Hematopoietic multipotent progenitor cell (in vitro differentiated cells): Measurements from ENCODE around the gene CNNM2. TPM values are rescaled to one million over a fixed set of nuclear protein-coding genes. Genes with fewer than 3 reads are reported as not detected.
"Not testable (repeated sequence)": the region's sequence is repeated elsewhere in the genome, so short reads cannot be mapped to it uniquely, and the experiment has no call there.

Experiments
- DNase-seq, 3 donors: peaks; one replicate each; pipeline ENCODE4 v3.0.0-alpha.2; 2011 to 2015; ENCODE audit warnings: low read depth in 2 of 3, low spot score in 2 of 3
- total RNA-seq: library from RNA; depleted of rRNA; stranded (reverse); fragments of >200 nt; gene quantifications from one replicate; pipeline ENCODE4 v1.2.3, GENCODE V29; 2012

Gene CNNM2
- total RNA-seq, 1 donor = 21.8 TPM

DNA sequence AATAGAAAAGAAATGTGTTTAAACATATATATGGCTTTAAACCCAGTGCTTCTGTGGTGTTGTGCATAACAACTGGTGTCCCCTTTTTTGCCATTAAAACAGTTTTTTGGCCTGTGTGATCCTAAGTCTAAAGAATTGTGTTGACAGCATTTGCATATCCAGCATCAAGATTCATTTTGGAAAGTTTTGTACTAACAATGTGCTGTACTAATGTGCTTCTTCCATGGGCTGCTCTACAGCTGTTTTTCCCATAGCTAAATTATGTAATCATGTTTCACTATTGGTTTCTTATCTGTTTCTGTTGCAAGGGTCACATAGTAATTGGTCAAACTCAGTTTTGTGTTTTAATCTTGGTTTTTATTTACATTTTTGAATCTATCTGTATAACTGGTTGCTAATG lies 5.5 kb downstream of the CNNM2 start:
- DNase-seq = no peak

GRCh38 chr10:102926842-102927241 lies 8.7 kb downstream of the CNNM2 start:
- no peak for DNase-seq

DNA sequence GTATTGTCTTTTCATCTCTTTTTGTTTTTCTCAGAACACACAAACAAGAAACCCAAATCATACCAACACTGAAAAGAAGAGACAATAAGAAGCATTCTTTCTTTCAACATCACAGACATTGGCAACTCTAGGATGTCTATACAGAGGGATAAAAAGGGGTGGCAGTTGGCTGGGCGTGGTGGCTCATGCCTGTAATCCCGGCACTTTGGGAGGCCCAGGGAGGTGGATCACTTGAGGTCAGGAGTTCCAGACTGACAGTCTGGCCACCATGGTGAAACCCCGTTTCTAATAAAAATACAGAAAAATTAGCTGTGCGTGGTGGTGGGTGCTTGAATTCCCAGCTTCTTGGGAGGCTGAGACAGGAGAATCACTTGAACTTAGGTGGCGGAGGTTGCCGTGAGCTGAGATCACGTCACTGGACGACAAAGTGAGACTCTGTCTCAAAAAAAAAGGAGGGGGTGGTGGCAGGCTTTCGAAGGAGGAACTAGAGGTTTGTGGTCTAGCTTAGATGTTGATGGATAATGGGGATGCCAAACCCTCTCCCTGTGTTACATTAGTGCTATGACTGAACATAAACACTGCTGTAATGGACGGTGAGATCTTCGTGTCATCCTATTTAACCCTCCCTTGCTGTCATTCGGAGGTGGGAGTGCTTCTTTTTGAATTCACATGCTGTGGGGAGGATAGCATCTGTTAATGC lies 9.4 kb downstream of the CNNM2 start:
- peak in 2 of 3 donors; percentile 73 to 92 for DNase-seq

GRCh38 chr10:102928442-102928841 lies 10.3 kb downstream of the CNNM2 start:
- DNase-seq = not testable (repeated sequence)

GRCh38 chr10:102930720-102931119 lies 12.6 kb downstream of the CNNM2 start:
- no peak for DNase-seq

GRCh38 chr10:102931643-102932042 lies 13.5 kb downstream of the CNNM2 start:
- no peak for DNase-seq

GRCh38 chr10:102935505-102935904 lies 17.4 kb downstream of the CNNM2 start:
- DNase-seq = no peak

- no peak for DNase-seq
Measured at GRCh38 chr10:102935939-102936605, 18.0 kb downstream of the CNNM2 start.

DNA sequence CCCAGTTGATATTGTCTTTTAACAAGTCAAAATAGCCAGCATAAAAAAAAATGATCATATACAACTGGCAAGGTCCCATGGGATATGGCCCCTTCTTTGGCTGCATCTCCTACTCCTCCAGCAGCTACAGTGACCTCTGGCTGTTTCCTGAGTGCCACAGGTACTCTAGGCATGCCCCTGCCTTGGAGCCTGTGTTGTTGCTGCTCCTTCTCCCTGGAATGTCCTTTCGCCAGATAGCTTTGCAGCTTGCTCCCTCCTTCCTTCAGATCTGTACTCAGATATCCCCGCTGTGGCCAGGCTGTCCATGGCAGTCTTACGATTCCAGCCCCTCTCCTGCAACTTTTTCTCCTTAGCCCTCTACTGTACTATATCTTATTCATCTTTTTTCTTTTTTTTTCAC lies 23.3 kb downstream of the CNNM2 start:
- no peak for DNase-seq

GRCh38 chr10:102945449-102945848 lies 27.4 kb downstream of the CNNM2 start:
- DNase-seq = no peak

GRCh38 chr10:102945962-102946361 lies 27.9 kb downstream of the CNNM2 start:
- DNase-seq = no peak

- no peak for DNase-seq
Measured at GRCh38 chr10:102946992-102947391, 28.9 kb downstream of the CNNM2 start.

- DNase-seq = no peak
Measured at GRCh38 chr10:102948176-102948575, 30.1 kb downstream of the CNNM2 start.

- DNase-seq = no peak
Measured at GRCh38 chr10:102948786-102949185, 30.7 kb downstream of the CNNM2 start.

DNA sequence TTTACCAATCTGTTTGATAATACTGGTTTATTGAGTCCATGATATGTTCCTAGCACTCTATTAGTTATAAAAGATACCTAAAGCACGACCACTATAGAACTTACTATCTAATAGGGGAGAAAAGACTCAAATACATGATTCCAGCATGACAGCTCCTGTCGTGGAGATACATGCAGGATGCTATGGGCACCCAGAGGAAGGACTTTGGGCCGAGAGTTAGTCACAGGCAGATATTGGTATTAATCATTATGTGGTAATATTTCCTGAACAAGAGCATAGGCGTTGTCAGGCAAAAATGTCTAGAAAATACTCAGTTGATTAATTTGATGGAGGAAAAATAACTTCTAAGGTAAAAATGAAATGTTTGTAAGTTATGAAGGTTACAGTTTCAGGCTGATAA lies 31.8 kb downstream of the CNNM2 start:
- DNase-seq = no peak

GRCh38 chr10:102951316-102951715 lies 33.2 kb downstream of the CNNM2 start:
- DNase-seq = no peak

DNA sequence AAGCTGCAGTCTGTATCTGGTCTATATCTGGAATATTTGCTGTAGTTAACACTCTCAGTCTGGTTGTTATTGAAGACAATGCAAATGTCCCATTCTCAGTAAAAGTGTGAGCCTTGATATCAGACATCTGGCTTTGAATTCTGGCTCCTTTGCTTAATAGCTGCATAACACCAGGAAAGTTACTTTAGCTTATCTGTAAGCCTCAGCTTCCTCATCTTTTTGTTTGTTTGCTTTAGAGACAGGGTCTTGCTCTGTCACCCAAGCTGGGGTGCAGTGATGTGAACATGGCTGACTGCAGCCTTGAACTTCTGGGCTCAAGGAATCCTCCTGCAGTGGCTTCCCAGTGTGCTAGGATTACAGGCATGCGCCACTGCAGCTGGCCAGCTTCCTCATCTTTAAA lies 41.3 kb downstream of the CNNM2 start:
- DNase-seq = no peak

DNA sequence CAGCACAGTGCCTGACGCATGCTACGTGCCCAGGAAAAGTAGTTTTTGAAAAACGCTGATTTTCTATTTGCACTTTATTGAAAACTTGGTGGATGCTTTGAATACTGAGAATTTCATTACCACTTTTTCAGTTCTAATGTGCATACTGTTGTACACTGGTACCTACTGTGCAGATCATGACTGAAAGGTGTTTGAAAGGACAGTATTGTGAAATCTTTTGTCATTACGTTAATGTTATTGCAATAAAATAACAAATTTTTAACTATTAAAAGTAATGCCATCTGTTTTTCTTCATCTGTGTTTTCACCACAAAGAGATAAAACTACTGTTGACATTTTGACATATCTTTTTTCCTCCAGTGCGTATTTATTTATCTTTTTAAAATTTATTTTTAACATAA lies 42.1 kb downstream of the CNNM2 start:
- DNase-seq = no peak

- no peak for DNase-seq
Measured at GRCh38 chr10:102962267-102962666, 44.2 kb downstream of the CNNM2 start.

- DNase-seq = no peak
Measured at GRCh38 chr10:102962951-102963755, 45.1 kb downstream of the CNNM2 start.

DNA sequence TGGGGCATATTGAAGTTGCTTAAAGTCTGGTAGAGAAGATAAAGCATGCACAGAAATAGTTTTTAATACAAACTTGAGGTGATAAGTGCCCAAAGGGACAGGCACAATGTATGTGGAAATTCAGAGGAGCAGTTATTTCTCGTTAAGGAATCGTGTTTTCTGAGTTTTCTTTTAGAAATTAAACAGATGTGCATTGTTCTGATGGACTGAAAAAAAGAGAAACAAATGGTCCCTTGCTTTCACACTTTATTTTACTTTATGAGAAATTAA lies 45.6 kb downstream of the CNNM2 start:
- no peak for DNase-seq

GRCh38 chr10:102964064-102964463 lies 46.0 kb downstream of the CNNM2 start:
- not testable (repeated sequence) for DNase-seq
